ENCODE results near the gene SHB.

DNA sequence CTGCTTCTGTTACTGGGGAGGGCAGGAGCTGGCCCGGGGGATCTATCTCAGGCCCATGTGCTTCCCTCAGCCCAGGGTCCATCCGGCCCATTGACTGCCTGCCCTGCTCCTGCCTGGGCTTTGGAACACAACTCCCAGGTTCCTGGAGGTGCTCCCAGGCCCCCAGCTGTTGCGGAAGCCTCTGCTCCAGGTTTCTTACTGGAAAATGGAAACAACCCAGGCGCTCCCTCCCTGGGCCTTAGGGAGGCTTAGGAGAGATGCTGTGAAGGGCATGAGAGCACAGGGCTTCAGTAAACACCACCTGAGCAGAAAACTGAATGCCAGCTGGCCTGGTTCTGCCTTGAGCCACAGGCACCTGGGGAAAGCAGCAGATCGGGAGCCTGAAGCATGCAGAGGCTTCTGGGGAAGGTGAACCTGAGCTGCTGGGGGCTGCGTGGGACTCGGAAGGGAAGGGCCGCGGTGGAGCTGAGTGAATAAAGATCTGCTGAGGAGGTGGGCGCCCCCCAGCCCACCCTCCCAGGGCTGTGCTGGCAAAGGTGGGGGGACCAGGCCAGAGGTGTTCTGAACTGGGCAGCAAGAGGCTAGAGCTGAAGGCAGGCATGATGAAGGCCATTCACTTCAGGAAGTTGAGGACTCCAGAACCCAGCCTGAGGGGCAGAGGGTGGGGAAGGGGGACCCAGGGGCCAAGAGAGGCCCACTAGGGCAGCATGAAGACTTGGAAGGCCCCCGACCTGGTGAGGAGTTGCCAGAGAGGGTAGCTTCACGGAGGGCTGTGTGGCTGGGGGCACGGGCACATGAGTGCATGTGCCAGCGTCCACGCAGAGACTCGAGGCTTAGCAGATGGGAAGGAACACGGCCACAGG is 64.8 kb downstream of the SHB start:
- no peak for TF ChIP-seq CTCF (conservative IDR thresholded peaks at IDR 0.05; ENCODE audit: low read length)
- no peak for TF ChIP-seq EZH2phosphoT487 (IDR thresholded peaks at IDR 0.05; ENCODE audit: borderline replicate concordance, low read depth, low read length)
